HS-5 (cell line): ENCODE results near the gene DOCK10.

ENCODE experiments used
- DNase-seq: peaks from one replicate; pipeline ENCODE4 v3.0.0-alpha.2; 2012; ENCODE audit warnings: low read depth

The DOCK10 gene

GRCh38 chr2:224833986-224834385 is 208.3 kb downstream of the DOCK10 start:
- DNase-seq: no peak

GRCh38 chr2:224832207-224832606 is 210.1 kb downstream of the DOCK10 start:
- peak; percentile 49 for DNase-seq

- DNase-seq: no peak
Measured at GRCh38 chr2:224831530-224831929, 210.7 kb downstream of the DOCK10 start.

- no peak for DNase-seq
Measured at GRCh38 chr2:224820283-224820991, 221.8 kb downstream of the DOCK10 start.

GRCh38 chr2:224819075-224819474 is 223.2 kb downstream of the DOCK10 start:
- no peak for DNase-seq

GRCh38 chr2:224817676-224818075 is 224.6 kb downstream of the DOCK10 start:
- no peak for DNase-seq

GRCh38 chr2:224816816-224817215 is 225.5 kb downstream of the DOCK10 start:
- DNase-seq: peak; percentile 90

GRCh38 chr2:224813578-224813977 is 228.7 kb downstream of the DOCK10 start:
- no peak for DNase-seq

- no peak for DNase-seq
Measured at GRCh38 chr2:224807153-224807964, 234.9 kb downstream of the DOCK10 start.

GRCh38 chr2:224803930-224804329 is 238.3 kb downstream of the DOCK10 start:
- DNase-seq: no peak

GRCh38 chr2:224802407-224802806 is 239.9 kb downstream of the DOCK10 start:
- DNase-seq: peak; percentile 72

- no peak for DNase-seq
Measured at GRCh38 chr2:224801360-224801759, 240.9 kb downstream of the DOCK10 start.

- DNase-seq: no peak
Measured at GRCh38 chr2:224799691-224800090, 242.6 kb downstream of the DOCK10 start.

- DNase-seq: no peak
Measured at GRCh38 chr2:224798180-224798579, 244.1 kb downstream of the DOCK10 start.

- DNase-seq: no peak
Measured at GRCh38 chr2:224796695-224797305, 245.5 kb downstream of the DOCK10 start.

GRCh38 chr2:224793946-224794345 is 248.3 kb downstream of the DOCK10 start:
- DNase-seq: no peak

GRCh38 chr2:224786848-224787247 is 255.4 kb downstream of the DOCK10 start:
- DNase-seq: no peak

- DNase-seq: no peak
Measured at GRCh38 chr2:224781400-224781799, 260.9 kb downstream of the DOCK10 start.

GRCh38 chr2:224780823-224781222 is 261.4 kb downstream of the DOCK10 start:
- DNase-seq: no peak

- DNase-seq: no peak
Measured at GRCh38 chr2:224780106-224780505, 262.2 kb downstream of the DOCK10 start.

GRCh38 chr2:224778474-224778877 is 263.8 kb downstream of the DOCK10 start:
- DNase-seq: peak; percentile 53

- no peak for DNase-seq
Measured at GRCh38 chr2:224777559-224777930, 264.7 kb downstream of the DOCK10 start.
